Lower lobe of right lung (tissue), 2 donors: ENCODE data around the gene PEMT. TPM values are rescaled to one million over a fixed set of nuclear protein-coding genes. Genes with fewer than 3 reads are reported as not detected.

Experiments
- ATAC-seq, 2 donors: fragments of 200-7000 bp; cut with Tn5 transposase; one replicate each; pipeline ENCODE4 v1.9.1; 2020 to 2022; ENCODE audit warnings: mild to moderate bottlenecking in 2 of 2, moderate library complexity in 2 of 2
- DNase-seq: peaks from one replicate; pipeline ENCODE4 v3.0.0-alpha.2; 2020
- H3K27ac ChIP-seq: fragments of 200-600 bp; one replicate; pipeline ENCODE4 v1.8.0; 2022
- H3K27me3 ChIP-seq: fragments of 200-600 bp; one replicate; pipeline ENCODE4 v1.8.0; 2022; ENCODE audit warnings: low read depth
- H3K36me3 ChIP-seq: fragments of 200-600 bp; one replicate; pipeline ENCODE4 v1.8.0; 2022; ENCODE audit warnings: mild to moderate bottlenecking
- H3K4me1 ChIP-seq: fragments of 200-600 bp; one replicate; pipeline ENCODE4 v1.8.0; 2022
- H3K4me3 ChIP-seq: fragments of 200-600 bp; one replicate; pipeline ENCODE4 v1.8.0; 2022; ENCODE audit warnings: mild to moderate bottlenecking
- H3K9me3 ChIP-seq: fragments of 200-600 bp; one replicate; pipeline ENCODE4 v1.8.0; 2022
- intact Hi-C: fragments of 100-400 bp; cut with DNase I; formaldehyde crosslinking; loops from one replicate; pipeline ENCODE4 v1.11.0; 2022
- total RNA-seq: library from RNA; stranded (reverse); fragmentation: NEBNext Ultra II Directional; extraction: Animal tissue kit (Norgen Biotek cat#: 25700); gene quantifications from one replicate; pipeline ENCODE4 v1.2.1, GENCODE V29; 2021
- TF ChIP-seq, protein P1 (sequence below): fragments of 200-600 bp; IDR thresholded peaks from one replicate; pipeline ENCODE4 v1.8.0; 2022; ENCODE audit warnings: antibody characterized with exemption, mild to moderate bottlenecking
- donor health status: DM: no; HTN: yes; CAD: no; lungs with severe emphysema.

PEMT gene
- total RNA-seq, 1 donor from 2014 or later: 20.1 TPM

- no peak overlapping the region for H3K4me3 ChIP-seq
- no peaks in the 10 kb centered on the region for H3K27me3 ChIP-seq
- H3K27ac ChIP-seq: no peak overlapping the region
- TF ChIP-seq, protein P1, sequence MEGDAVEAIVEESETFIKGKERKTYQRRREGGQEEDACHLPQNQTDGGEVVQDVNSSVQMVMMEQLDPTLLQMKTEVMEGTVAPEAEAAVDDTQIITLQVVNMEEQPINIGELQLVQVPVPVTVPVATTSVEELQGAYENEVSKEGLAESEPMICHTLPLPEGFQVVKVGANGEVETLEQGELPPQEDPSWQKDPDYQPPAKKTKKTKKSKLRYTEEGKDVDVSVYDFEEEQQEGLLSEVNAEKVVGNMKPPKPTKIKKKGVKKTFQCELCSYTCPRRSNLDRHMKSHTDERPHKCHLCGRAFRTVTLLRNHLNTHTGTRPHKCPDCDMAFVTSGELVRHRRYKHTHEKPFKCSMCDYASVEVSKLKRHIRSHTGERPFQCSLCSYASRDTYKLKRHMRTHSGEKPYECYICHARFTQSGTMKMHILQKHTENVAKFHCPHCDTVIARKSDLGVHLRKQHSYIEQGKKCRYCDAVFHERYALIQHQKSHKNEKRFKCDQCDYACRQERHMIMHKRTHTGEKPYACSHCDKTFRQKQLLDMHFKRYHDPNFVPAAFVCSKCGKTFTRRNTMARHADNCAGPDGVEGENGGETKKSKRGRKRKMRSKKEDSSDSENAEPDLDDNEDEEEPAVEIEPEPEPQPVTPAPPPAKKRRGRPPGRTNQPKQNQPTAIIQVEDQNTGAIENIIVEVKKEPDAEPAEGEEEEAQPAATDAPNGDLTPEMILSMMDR: no peak
- ATAC-seq (no peak), DNase-seq (no peak)
- H3K36me3 ChIP-seq: peaks cover 12% of the 10 kb centered on the region
- H3K4me1 ChIP-seq: no peaks in the 10 kb centered on the region
- H3K9me3 ChIP-seq: no peaks in the 10 kb centered on the region
- intact Hi-C loops: no loop called here
Observed at GRCh38 chr17:17516941-17517720, 74.4 kb downstream of the PEMT start.

- ATAC-seq: no peak
Observed at GRCh38 chr17:17515934-17516930, 75.3 kb downstream of the PEMT start.

DNA sequence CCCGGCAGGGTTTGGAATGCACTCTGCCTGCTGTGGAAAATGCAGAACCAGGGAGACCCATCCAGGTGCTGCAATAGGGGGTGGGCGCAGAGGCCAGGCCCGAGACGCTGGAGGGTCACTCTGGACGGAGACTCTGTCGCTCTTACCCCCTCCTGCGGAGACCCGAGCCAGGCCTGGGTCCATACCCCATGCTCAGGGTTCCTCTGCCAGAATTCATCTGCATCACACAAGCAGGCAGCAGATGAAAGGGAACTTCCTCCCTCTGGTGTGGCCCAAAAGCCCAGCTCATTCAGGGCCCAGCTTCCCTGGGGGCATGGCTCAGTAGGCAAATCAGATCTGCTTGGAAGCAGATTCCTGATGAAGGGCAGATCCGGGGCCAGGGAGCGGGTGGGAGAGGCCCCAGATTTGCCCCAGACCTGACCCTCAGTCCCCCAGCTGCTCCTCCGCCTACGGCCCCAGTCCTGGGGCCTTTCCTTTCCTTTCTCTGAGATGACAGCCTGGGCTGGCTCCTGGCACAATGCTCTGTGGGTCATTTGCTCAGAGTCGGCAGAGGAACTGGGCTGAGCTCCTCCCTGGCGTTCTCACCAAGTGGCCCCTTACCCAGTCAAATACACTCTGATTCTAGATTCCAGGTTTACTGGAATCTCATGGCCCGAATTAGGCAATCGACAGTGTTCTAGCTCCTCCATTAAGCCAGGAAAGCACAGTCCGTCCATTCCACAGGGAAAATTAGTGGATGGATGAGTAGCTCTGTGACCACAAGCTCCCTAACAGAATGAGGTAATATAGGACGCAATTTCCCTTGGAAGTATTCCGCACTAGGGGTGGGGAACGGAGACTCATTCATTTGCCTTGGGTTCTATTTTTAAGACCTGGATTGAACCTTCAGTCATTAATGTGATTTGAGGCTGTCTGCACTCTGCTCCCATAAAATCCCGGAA is 76.2 kb downstream of the PEMT start:
- TF ChIP-seq, protein P1: no peak
- Histone ChIP-seq H3K27ac (no peak overlapping the region), H3K36me3 (peaks cover 2% of the 10 kb centered on the region), H3K27me3 (no peaks in the 10 kb centered on the region), H3K4me1 (no peaks in the 10 kb centered on the region), H3K9me3 (no peaks in the 10 kb centered on the region), H3K4me3 (no peak overlapping the region)
- no peak for ATAC-seq
- DNase-seq: no peak
- intact Hi-C loops: no loop called here

More at GRCh38 chr17:17515934-17516930, 75.3 kb downstream of the PEMT start:
- peaks cover 12% of the 10 kb centered on the region for H3K36me3 ChIP-seq
- DNase-seq: no peak
- no peaks in the 10 kb centered on the region for H3K9me3 ChIP-seq
- TF ChIP-seq, protein P1: no peak
- no peaks in the 10 kb centered on the region for H3K27me3 ChIP-seq
- intact Hi-C loops: no loop called here
- no peaks in the 10 kb centered on the region for H3K4me1 ChIP-seq
- H3K4me3 ChIP-seq: no peak overlapping the region
- no peak overlapping the region for H3K27ac ChIP-seq

DNA sequence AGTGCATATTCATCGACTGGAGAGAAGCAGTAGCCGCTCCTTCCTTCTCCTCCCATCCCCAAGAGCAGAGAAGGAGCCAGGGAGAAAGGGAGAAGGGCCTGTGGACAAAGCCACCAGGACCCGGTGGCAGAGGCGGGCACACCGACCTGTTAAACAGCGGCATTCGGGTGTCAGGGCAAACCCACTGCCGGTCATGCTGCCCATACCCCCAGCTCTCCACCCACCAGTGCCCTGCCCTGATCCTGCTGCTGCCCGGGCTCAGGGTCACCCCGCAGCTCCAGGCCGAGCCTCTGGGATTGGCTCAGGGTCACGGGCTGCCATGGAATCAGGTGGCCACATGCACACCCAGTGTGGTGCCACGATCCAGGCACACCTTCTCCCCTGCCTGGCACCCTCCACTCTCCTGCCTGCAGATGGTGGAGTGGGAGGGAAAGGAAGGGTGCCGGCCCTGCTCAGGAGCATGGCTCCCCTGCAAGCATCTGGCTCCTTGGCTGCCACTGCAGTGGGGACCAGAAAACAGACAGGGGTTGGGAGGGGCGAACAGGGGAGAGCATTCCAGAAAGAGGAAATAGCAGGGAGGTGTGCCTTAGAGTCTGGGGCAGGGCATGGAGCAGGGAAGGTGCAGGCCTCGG is 77.0 kb downstream of the PEMT start:
- no peak for ATAC-seq
- H3K36me3 ChIP-seq: no peaks in the 10 kb centered on the region
- H3K4me1 ChIP-seq: no peaks in the 10 kb centered on the region
- H3K9me3 ChIP-seq: no peaks in the 10 kb centered on the region
- intact Hi-C loops: no loop called here
- H3K4me3 ChIP-seq: no peak overlapping the region
- DNase-seq: no peak
- no peak overlapping the region for H3K27ac ChIP-seq
- TF ChIP-seq, protein P1: no peak
- H3K27me3 ChIP-seq: no peaks in the 10 kb centered on the region
